Chondrocyte (in vitro differentiated cells): Measurements from ENCODE around the gene PBLD. TPM values are rescaled to one million over a fixed set of nuclear protein-coding genes. Genes with fewer than 3 reads are reported as not detected.

Experiments
- DNase-seq: peaks from one replicate; pipeline ENCODE4 v3.0.0; 2021; ENCODE audit warnings: mixed read lengths, low spot score
- H3K27ac Mint-ChIP-seq: one replicate; pipeline ENCODE4 v1.8.0; 2021; ENCODE audit warnings: mild to moderate bottlenecking, moderate library complexity, mixed read lengths; ENCODE audit not compliant: unreplicated experiment
- H3K27me3 Mint-ChIP-seq: 2 replicates; pipeline ENCODE4 v1.8.0; 2021; ENCODE audit warnings: low read depth, mixed read lengths
- H3K36me3 Mint-ChIP-seq: 2 replicates; pipeline ENCODE4 v1.8.0; 2021; ENCODE audit warnings: low read depth, mixed read lengths
- H3K4me1 Mint-ChIP-seq: 2 replicates; pipeline ENCODE4 v1.8.0; 2021; ENCODE audit warnings: low read depth, mild to moderate bottlenecking, mixed read lengths
- H3K4me3 Mint-ChIP-seq: one replicate; pipeline ENCODE4 v1.8.0; 2021; ENCODE audit warnings: mild to moderate bottlenecking, moderate library complexity, mixed read lengths; ENCODE audit not compliant: unreplicated experiment
- H3K9me3 Mint-ChIP-seq: 2 replicates; pipeline ENCODE4 v1.8.0; 2021; ENCODE audit warnings: low read depth, mixed read lengths
- CTCF ChIP-seq: fragments of 200-600 bp; sonication (generic); IDR thresholded peaks from 2 replicates; pipeline ENCODE4 v1.5.0; 2021; ENCODE audit warnings: antibody characterized with exemption, mild to moderate bottlenecking, moderate library complexity
- total RNA-seq: library from RNA; stranded (reverse); gene quantifications from 3 replicates; pipeline ENCODE4 v1.2.1, GENCODE V29; 2021

The PBLD gene
- total RNA-seq, 1 donor from 2014 or later: 8.5 TPM

GRCh38 chr10:68275600-68276126 lies 57.1 kb downstream of the PBLD start:
- no peaks in the 10 kb centered on the region for H3K27me3 Mint-ChIP-seq
- H3K36me3 Mint-ChIP-seq: no peaks in the 10 kb centered on the region
- H3K4me1 Mint-ChIP-seq: no peaks in the 10 kb centered on the region
- peaks cover 6% of the 10 kb centered on the region for H3K9me3 Mint-ChIP-seq
- no peak overlapping the region for H3K4me3 Mint-ChIP-seq
- no peak for TF ChIP-seq CTCF
- DNase-seq: no peak
- H3K27ac Mint-ChIP-seq: no peak overlapping the region

GRCh38 chr10:68272833-68273232 lies 59.9 kb downstream of the PBLD start:
- H3K4me3 Mint-ChIP-seq: no peak overlapping the region
- no peaks in the 10 kb centered on the region for H3K4me1 Mint-ChIP-seq
- H3K36me3 Mint-ChIP-seq: peaks cover 1% of the 10 kb centered on the region
- no peak for DNase-seq
- H3K27me3 Mint-ChIP-seq: no peaks in the 10 kb centered on the region
- no peak overlapping the region for H3K27ac Mint-ChIP-seq
- H3K9me3 Mint-ChIP-seq: peaks cover 6% of the 10 kb centered on the region
- no peak for TF ChIP-seq CTCF

GRCh38 chr10:68271196-68271882 lies 61.4 kb downstream of the PBLD start:
- Mint-ChIP-seq H3K4me3 (no peak overlapping the region), H3K27me3 (no peaks in the 10 kb centered on the region), H3K36me3 (peaks cover 1% of the 10 kb centered on the region), H3K27ac (no peak overlapping the region), H3K4me1 (no peaks in the 10 kb centered on the region), H3K9me3 (no peaks in the 10 kb centered on the region)
- no peak for TF ChIP-seq CTCF
- DNase-seq: no peak

- TF ChIP-seq CTCF: no peak
- no peak for DNase-seq
- H3K4me1 Mint-ChIP-seq: no peaks in the 10 kb centered on the region
- no peaks in the 10 kb centered on the region for H3K27me3 Mint-ChIP-seq
- H3K27ac Mint-ChIP-seq: no peak overlapping the region
- H3K9me3 Mint-ChIP-seq: no peaks in the 10 kb centered on the region
- H3K36me3 Mint-ChIP-seq: peaks cover 1% of the 10 kb centered on the region
- no peak overlapping the region for H3K4me3 Mint-ChIP-seq
These were observed 63.0 kb downstream of the PBLD start for GRCh38 chr10:68269562-68270290.

- Mint-ChIP-seq H3K27me3 (peaks cover 10% of the 10 kb centered on the region), H3K4me1 (no peaks in the 10 kb centered on the region), H3K27ac (no peak overlapping the region), H3K4me3 (no peak overlapping the region), H3K9me3 (peaks cover 3% of the 10 kb centered on the region), H3K36me3 (peaks cover 4% of the 10 kb centered on the region)
- DNase-seq: no peak
- TF ChIP-seq CTCF: no peak
These were observed 71.4 kb downstream of the PBLD start for GRCh38 chr10:68261132-68261856.
